HG02759 (cell line): ENCODE measurements around the gene ELL3.
"Not testable (repeated sequence)": the region's sequence is repeated elsewhere in the genome, so short reads cannot be mapped to it uniquely, and the experiment has no call there.

Experiments used
- ATAC-seq: cut with Tn5 transposase; IDR thresholded peaks from one replicate; pipeline ENCODE4 v1.9.1; 2021; ENCODE audit warnings: mild to moderate bottlenecking, moderate library complexity; ENCODE audit not compliant: unreplicated experiment

ELL3 gene

GRCh38 chr15:43776718-43777266 is at the start of gene ELL3:
Gene ELL3 (minus strand): TSS chr15:43776966. CDS start chr15:43776901, 65 bp downstream.
- peak; percentile 46 for ATAC-seq

DNA sequence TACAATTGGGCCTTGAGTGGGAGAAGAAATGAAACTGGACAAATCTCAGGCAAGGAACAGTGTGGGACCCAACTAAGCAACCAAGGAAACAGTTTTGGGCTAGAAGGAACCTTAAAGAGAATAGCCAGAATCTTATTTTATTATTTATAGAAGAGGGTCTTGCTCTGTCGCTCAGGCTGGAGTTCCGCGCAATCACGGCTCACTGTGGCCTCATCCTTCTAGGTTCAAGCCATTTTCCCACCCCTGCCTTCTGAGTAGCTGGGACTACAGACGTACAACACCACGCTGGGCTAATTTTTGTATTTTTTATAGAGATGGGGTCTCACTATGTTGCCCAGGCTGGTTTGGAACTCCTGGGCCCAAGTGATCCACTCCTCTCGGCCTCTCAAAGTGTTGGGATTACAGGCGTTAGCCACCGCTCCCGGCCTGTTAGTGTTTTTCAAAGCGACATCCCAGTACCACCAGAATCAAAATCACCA is 49.3 kb upstream of the ELL3 start:
- ATAC-seq: no peak

GRCh38 chr15:43825305-43825704 is 48.5 kb upstream of the ELL3 start:
- ATAC-seq: not testable (repeated sequence)

GRCh38 chr15:43824302-43825246 is 47.8 kb upstream of the ELL3 start, which contains the start of gene MFAP1:
Gene MFAP1 (minus strand): TSS chr15:43824690. CDS start chr15:43824569, 121 bp downstream.
- peak; percentile 81 for ATAC-seq

DNA sequence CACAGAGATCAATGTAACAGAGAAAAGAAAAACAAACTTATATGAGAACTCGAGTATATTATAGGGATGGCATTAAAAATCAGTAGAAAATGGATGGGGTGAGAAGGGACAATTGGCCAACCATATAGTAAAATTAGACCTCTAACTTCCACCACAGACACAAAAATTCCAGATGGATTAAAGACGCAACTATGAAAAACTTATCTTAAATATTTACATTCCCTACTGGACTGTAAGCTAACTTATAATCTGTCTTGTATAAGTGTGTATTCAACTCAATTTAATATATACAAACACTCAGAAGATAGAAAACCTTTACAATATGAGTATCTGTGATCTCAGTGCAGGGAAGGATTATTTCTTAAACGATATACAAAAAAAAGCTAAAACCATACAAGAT is 44.7 kb upstream of the ELL3 start:
- ATAC-seq: no peak

- ATAC-seq: not testable (repeated sequence)
Observed at GRCh38 chr15:43815064-43815463, 38.3 kb upstream of the ELL3 start.

- ATAC-seq: peak; percentile 71
Observed at GRCh38 chr15:43808960-43809678, 32.4 kb upstream of the ELL3 start.

DNA sequence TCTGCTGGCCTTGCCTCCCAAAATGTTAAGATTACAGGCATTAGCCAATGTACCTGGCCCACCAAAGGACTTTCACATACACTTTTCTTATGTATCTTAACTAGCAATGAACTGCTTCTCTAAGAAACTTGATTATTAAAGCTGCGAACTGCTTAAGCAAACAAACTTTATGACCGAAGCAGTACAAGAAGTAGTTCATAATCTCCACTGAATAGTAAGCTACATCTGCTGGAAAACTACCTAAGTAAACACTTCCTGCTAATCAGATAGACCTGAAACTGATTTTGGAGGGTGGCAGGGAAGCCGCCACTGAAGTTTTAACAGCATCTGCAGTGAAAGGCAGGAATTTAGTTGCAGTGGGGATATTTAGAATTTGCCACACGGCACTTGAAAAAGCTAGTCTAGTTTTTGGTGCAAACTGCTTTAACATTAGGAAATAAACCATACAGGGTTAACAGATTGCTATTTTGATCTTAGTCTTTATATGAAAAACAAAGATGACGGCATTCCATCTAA is 31.7 kb upstream of the ELL3 start:
- no peak for ATAC-seq

DNA sequence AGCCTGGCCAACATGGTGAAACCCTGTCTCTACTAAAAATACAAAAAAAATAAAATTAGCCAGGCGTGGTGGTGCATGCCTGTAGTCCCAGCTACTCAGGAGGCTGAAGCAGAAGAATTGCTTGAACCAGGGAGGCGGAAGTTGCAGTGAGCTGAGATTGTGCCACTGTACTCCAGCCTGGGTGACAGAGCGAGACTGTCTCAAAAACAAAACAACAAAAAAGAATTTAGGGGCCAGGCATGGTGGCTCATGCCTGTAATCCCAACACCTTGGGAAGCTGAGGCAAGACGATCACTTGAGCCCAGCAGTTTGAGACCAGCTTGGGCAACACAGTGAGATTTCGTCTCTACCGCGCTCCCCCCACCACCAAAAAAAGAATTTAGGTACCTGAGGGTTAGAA is 25.9 kb upstream of the ELL3 start:
- not testable (repeated sequence) for ATAC-seq

DNA sequence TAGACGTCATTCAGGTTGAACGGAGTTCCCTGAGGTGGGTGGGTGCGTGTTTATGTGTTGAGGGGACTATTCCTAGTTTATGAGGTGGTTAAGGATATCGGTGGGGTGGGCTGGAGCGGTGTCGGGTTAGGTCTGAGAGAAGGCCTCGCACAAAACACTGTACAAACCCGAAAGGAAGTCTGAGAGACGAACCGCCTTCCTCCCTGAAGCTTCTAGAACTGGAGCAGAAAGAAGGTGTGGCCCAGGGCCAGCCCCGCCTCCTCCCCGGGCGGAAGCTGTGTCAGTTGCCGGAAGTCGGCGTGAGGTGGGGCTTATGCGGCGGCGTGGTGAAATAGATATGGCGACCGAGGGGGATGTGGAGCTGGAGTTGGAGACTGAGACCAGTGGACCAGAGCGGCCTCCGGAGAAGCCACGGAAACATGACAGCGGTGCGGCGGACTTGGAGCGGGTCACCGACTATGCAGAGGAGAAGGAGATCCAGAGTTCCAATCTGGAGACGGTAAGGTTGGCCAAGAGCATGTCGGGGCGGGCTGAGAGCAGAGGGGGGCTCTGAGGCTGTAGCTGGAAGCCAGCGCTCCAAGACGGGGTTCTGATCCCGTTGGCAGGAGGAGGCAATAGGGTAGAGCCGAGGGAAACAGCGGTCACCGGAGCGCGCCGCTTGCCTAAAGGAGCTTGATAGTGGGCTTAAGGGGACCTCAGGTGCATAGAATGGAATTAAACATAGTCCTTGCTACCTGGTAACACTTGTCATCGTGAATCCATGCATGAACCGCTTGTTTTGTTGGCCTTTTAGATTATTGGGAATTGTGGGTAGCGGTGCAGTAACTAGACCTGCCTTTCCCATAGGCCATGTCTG is 23.7 kb upstream of the ELL3 start, which contains the start of gene HYPK:
Gene HYPK (plus strand): TSS at position 314 of the 856 bp plus-strand sequence. CDS start 24 bp downstream, at position 338.
- peak; percentile 86 for ATAC-seq

DNA sequence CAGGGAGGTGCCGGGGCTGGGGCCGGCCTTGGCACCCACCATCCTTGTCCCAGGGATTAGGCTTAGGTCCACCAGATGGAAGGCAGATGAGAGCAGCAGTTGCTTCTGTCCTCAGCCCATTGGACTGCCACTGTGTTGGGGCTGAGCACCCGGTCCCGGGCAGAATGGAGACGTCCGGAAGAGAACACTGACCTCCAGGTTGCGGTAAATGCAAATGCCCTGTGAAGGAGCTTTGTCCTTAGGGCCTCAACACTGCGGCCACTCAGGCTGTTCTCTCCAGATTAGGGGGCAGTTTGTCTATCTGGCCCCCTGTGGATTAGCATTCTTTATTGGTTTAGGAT is 23.1 kb upstream of the ELL3 start, which contains the start of gene SERINC4:
Gene SERINC4 (minus strand): TSS at position 276 of the 341 bp plus-strand sequence. CDS start 234 bp downstream, at position 42.
- ATAC-seq: no peak

GRCh38 chr15:43799209-43799944 is 22.6 kb upstream of the ELL3 start:
- ATAC-seq: peak; percentile 21

GRCh38 chr15:43796566-43796965 is 19.8 kb upstream of the ELL3 start:
- no peak for ATAC-seq

- no peak for ATAC-seq
Observed at GRCh38 chr15:43795997-43796396, 19.2 kb upstream of the ELL3 start.

GRCh38 chr15:43795197-43795596 is 18.4 kb upstream of the ELL3 start:
- ATAC-seq: no peak

DNA sequence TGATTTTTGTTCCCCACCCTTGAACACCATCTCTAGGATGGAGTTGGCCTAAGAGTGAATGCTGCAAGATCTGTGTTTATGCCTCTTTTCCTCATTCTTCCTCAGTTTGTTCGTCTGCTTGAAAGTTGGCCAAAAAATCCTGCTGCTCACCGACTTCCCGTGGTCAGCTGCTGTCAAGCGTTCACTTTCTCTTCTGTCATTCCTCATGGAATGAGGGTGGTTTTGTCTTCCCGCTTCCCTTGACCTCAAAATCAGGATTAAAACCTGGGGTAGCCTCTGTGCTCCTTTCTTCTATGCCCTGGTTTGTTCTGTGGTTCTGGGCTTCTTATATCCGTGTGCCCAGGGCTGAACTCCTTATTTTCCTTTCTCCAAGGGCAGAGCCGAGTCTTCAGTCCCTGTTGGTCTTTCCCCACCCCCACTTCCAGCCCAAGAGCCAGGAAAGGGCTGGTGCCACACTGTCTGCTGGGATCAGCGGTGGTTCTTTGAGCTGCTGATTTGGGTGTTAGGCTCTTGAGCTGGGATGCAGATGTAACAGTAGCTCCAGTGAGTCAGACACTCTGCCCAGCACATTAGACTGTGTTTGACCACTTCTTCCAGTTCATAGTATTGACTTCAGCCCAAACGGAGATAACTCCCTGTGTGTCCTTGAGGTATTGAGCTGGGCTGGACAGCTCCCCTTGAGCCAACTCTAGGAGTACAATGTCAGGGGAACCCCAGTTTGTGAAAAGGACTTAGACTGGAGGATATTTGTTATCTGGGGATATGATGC is 17.7 kb upstream of the ELL3 start:
- no peak for ATAC-seq

DNA sequence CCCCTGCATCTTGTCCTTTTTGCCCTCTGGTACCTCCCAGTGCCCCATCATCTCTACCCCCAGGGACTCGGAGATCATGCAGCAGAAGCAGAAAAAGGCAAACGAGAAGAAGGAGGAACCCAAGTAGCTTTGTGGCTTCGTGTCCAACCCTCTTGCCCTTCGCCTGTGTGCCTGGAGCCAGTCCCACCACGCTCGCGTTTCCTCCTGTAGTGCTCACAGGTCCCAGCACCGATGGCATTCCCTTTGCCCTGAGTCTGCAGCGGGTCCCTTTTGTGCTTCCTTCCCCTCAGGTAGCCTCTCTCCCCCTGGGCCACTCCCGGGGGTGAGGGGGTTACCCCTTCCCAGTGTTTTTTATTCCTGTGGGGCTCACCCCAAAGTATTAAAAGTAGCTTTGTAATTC is 16.9 kb upstream of the ELL3 start:
- ATAC-seq: no peak

DNA sequence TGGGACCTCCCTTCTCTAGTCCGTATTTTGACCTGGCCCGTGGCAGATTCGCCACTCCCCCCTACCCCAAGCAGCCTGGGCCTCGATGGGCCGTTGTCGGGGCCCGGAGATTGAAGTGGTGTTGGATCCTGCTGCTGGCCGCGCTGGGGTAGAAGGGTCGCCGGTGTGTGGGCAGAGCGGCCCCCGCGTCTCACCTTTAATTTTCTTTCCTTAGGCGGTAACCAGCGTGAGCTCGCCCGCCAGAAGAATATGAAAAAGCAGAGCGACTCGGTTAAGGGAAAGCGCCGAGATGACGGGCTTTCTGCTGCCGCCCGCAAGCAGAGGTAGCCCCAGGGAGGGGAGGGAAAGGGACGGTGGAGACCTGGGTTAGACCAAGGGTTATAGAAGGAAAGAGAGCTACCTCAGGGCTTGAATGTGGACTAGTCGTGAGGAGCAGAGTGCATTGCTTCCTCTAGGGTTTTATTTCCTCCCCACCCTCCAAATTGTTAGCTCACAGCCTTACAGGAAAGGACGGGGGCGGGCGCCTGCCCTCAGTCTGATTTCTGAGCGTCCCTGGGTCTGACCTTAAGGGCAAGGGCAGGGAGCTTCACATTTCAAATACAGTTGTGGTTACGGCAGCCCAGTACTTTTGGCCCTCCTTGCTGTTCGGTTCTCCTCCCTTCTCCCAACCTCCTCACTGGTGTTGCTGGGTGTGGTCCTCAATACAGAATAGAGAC is 16.2 kb upstream of the ELL3 start:
- no peak for ATAC-seq
